Colonic mucosa (tissue), 4 donors: ENCODE measurements around the gene DAP. TPM values are rescaled to one million over a fixed set of nuclear protein-coding genes. Genes with fewer than 3 reads are reported as not detected.
"Not testable (repeated sequence)": the region's sequence is repeated elsewhere in the genome, so short reads cannot be mapped to it uniquely, and the experiment has no call there.

Experiments used
- DNase-seq: peaks from one replicate; pipeline ENCODE4 v3.0.0-alpha.2; 2020
- H3K27ac ChIP-seq: fragments of 200-600 bp; one replicate; pipeline ENCODE4 v1.8.0; 2021
- H3K27me3 ChIP-seq: fragments of 200-600 bp; one replicate; pipeline ENCODE4 v1.8.0; 2021
- H3K36me3 ChIP-seq: fragments of 200-600 bp; one replicate; pipeline ENCODE4 v1.8.0; 2021
- H3K4me1 ChIP-seq: fragments of 200-600 bp; one replicate; pipeline ENCODE4 v1.8.0; 2021; ENCODE audit warnings: mild to moderate bottlenecking
- H3K4me3 ChIP-seq: fragments of 200-600 bp; one replicate; pipeline ENCODE4 v1.8.0; 2021
- H3K9ac ChIP-seq, 2 donors: one replicate each; pipeline ENCODE4 v1.7.0; 2013; ENCODE audit warnings: control low read depth in 2 of 2, low read depth in 2 of 2, low read length in 2 of 2
- H3K9me3 ChIP-seq: fragments of 200-600 bp; one replicate; pipeline ENCODE4 v1.8.0; 2021
- CTCF ChIP-seq: fragments of 200-600 bp; IDR thresholded peaks from one replicate; pipeline ENCODE4 v1.8.0; 2022; ENCODE audit warnings: antibody characterized with exemption, mild to moderate bottlenecking
- intact Hi-C: fragments of 100-400 bp; cut with DNase I; formaldehyde crosslinking; loops from one replicate; pipeline ENCODE4 v1.14.1; 2022
- total RNA-seq, 2 donors: library from RNA; stranded (reverse); fragmentation: NEBNext Ultra II Directional in 1 of 2; extraction: Animal tissue kit (Norgen Biotek cat#: 25700) in 1 of 2; gene quantifications; one replicate each; pipeline ENCODE4 v1.2.1, GENCODE V29; 2021
- donor health status: healthy.
- donor health status: DM: no; HTN: no; CAD: no.
- donor health status: DM: no; HTN: no; CAD: no.

The DAP gene
- total RNA-seq, 2 donors from 2014 or later: 106 to 133 TPM

- no peaks in the 10 kb centered on the region for H3K27me3 ChIP-seq
- H3K4me3 ChIP-seq: no peak overlapping the region
- H3K27ac ChIP-seq: no peak overlapping the region
- H3K4me1 ChIP-seq: no peaks in the 10 kb centered on the region
- no peaks in the 10 kb centered on the region for H3K9me3 ChIP-seq
- no peaks in the 10 kb centered on the region for H3K36me3 ChIP-seq
- no peak for DNase-seq
- intact Hi-C loops: no loop called here
- no peak for TF ChIP-seq CTCF
- no peak overlapping the region for H3K9ac ChIP-seq
Observed at GRCh38 chr5:10719965-10720364, 41.1 kb downstream of the DAP start.

GRCh38 chr5:10718617-10719016, 42.4 kb downstream of the DAP start:
- DNase-seq, H3K4me3 ChIP-seq, H3K36me3 ChIP-seq, H3K4me1 ChIP-seq, H3K27ac ChIP-seq, H3K9me3 ChIP-seq, intact Hi-C loops, H3K27me3 ChIP-seq, H3K9ac ChIP-seq: not testable (repeated sequence)

GRCh38 chr5:10716825-10717224, 44.2 kb downstream of the DAP start:
- H3K36me3 ChIP-seq, H3K4me1 ChIP-seq, H3K27me3 ChIP-seq, H3K9ac ChIP-seq, H3K27ac ChIP-seq, H3K4me3 ChIP-seq, H3K9me3 ChIP-seq, DNase-seq, intact Hi-C loops: not testable (repeated sequence)

- Histone ChIP-seq H3K27ac (no peak overlapping the region), H3K9ac (no peak overlapping the region), H3K4me3 (no peak overlapping the region), H3K4me1 (no peaks in the 10 kb centered on the region), H3K36me3 (no peaks in the 10 kb centered on the region), H3K9me3 (no peaks in the 10 kb centered on the region), H3K27me3 (no peaks in the 10 kb centered on the region)
- intact Hi-C loops: no loop called here
- DNase-seq: no peak
- no peak for TF ChIP-seq CTCF
Observed at GRCh38 chr5:10715605-10716290, 45.3 kb downstream of the DAP start.

GRCh38 chr5:10712574-10713366, 48.3 kb downstream of the DAP start:
- no peak overlapping the region for H3K27ac ChIP-seq
- no peaks in the 10 kb centered on the region for H3K4me1 ChIP-seq
- H3K9me3 ChIP-seq: no peaks in the 10 kb centered on the region
- H3K36me3 ChIP-seq: no peaks in the 10 kb centered on the region
- DNase-seq: no peak
- H3K4me3 ChIP-seq: no peak overlapping the region
- H3K9ac ChIP-seq: no peak overlapping the region
- H3K27me3 ChIP-seq: no peaks in the 10 kb centered on the region
- no peak for TF ChIP-seq CTCF
- intact Hi-C loops: no loop called here

GRCh38 chr5:10711562-10711961, 49.5 kb downstream of the DAP start:
- no peaks in the 10 kb centered on the region for H3K4me1 ChIP-seq
- no peak for DNase-seq
- H3K27ac ChIP-seq: no peak overlapping the region
- intact Hi-C loops: no loop called here
- H3K27me3 ChIP-seq: no peaks in the 10 kb centered on the region
- no peak overlapping the region for H3K9ac ChIP-seq
- no peak overlapping the region for H3K4me3 ChIP-seq
- no peaks in the 10 kb centered on the region for H3K9me3 ChIP-seq
- no peak for TF ChIP-seq CTCF
- H3K36me3 ChIP-seq: no peaks in the 10 kb centered on the region
